Head of caudate nucleus (tissue), 42 donors: Measurements from ENCODE around the gene KRT27.

Experiments used
- DNase-seq, 42 donors: peaks; one replicate each; pipeline versions ENCODE4 v3.0.0 to v3.0.0-alpha.2; 2020 to 2021; ENCODE audit warnings: mixed read lengths in 7 of 42
- intact Hi-C: fragments of 100-400 bp; cut with DNase I; formaldehyde crosslinking; loops from one replicate; pipeline ENCODE4 v1.15.0; 2022

The KRT27 gene

DNA sequence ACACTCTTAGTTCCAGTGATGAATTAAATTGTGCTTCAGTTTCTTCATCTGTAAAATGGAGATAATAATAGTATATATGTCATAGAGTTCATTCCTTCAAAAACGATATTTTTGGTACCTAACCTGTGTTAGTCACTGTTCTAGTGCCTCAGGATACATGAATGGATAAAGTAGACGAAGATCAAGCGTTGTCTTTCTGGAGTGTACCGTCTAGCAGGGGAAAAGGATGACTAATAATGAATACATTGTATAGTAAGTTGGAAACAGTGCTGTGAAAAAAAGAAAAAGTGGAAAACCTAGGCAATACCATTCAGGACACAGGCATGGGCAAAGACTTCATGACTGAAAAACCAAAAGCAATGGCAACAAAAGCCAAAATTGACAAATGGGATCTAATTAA lies 31.5 kb upstream of the KRT27 start:
- intact Hi-C loops, result no loop called here
- no peak for DNase-seq

DNA sequence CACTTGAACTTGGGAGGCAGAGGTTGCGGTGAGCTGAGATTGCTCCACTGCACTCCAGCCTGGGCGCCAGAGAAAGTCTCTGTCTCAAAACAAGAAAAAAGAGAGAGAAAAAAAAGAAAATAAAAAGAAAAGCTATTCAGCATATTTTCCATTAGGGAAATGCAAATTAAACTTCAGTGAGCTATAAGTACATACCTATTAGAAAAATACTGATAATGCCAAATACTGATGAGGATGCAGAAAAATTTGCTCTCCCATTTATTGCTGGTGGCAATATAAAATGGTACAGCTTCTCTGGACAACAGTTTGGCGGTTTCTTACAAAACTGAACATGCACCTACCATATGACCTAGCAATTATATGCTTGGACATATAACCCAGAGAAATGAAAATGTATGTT lies 30.3 kb upstream of the KRT27 start:
- DNase-seq, result no peak
- intact Hi-C loops, result no loop called here

DNA sequence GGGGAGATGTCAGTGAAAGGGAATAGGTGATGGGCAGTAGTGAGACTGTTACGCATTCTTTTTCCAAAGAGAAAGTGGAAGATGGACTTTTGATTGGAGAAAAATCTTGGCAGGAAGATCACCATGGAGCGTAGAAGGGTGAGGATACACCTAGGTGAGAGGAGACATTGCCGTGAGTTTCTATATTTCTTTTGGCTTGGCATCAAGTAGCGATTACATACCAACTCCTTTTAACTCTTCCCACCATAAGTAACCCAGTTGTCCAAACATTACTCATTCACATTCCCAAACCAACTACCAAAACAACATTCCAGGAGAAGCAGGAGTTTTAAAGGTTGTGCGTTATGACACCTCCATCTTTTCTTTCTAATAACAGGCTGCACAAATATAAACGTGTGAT lies 28.1 kb upstream of the KRT27 start:
- intact Hi-C loops, result no loop called here
- no peak for DNase-seq

DNA sequence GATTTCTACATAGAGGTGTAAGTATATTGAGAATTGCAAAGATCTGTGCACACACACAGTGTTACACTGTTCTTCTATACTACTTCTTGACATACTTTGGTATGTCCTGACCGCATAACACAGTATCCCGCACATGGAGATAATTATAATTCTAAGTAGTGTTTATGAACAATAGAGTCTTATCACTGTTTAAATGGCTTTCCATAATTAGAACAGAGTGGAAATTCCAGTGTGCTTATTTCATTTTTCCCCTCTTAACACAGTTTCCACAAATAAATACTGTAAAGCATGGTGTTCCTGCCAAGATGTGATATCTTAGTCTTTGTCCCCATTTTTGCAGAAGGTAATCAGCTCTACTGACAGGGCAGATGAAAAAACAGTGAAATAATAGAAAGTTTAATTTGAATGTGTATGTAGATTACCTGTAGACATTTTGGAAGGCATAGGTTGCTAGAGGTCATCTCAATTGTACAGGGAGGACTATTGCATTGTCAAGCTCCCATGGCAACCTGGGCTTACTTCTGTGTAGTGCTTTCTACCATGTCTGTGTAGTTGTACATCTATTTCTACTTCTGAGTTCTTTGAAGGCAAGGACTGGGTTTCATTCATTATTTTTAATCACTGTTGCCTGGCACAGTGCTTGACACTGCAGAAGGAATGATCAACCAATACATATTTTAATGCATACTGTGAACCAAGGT lies 27.5 kb upstream of the KRT27 start:
- intact Hi-C loops, result no loop called here

DNA sequence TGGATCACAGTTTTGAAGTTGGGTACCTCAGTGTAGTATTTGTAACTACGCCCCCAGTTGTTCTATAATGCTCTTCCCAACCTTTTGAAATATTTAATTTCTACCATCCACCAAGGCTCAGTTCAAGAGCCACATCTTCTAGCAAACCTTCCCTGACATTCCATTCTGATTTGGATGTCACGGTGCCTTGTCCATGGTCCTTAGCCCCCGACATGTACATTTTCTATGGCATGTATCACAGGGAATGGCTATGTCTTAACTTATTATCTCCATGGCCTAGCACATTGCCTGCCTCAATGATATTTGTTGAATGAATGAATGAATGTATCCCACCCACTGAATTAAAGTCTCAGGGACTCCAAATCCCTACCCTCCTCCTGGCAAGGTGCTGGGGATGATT lies 23.8 kb upstream of the KRT27 start:
- intact Hi-C loops, result no loop called here
- DNase-seq, result no peak

More for the DNA sequence above, 27.5 kb upstream of the KRT27 start:
- no peak for DNase-seq

DNA sequence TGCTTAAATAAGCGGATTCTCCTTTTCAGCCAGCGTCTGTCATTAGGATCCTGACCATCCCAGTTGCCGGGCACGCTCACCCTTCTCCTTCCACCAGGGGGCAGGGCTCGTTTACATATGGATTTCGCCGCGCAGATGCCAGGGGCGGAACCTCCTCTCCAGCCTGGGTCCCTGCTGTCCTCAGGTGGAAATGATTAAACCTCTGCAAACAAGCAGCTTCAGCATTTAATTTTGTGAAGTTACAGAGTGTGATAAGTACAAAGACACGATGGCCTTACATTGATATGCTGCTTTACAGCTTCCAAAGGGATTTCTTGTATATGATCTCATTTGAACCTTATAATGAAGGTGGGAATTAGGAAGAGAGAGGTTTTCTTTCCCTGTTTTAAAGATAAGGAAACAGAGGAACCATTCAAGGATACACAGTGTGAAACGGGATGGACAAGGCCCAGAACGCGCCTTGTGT lies 21.3 kb upstream of the KRT27 start:
- intact Hi-C loops, result no loop called here
- DNase-seq, result peak; percentile 28 to 82 (median 63)

DNA sequence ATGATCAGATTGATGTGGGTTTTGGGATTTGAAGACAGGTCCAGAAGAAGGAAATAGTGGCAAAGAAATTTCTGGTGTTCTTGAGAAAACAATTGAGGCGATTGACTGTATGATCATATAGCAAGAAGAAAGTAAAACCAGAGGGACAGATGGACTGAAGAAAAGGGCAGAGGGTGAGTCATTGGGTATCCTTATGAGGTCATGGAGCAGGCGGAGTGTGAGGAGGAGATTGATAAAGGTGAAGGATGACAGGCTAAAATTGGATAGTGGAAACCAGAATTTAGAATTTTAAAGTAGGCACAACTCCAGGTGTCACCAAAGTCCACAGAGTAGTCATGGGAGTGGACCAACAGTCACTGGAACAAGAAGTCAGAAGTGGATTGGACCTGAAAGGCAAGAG lies 18.8 kb upstream of the KRT27 start:
- intact Hi-C loops, result no loop called here
- no peak for DNase-seq

DNA sequence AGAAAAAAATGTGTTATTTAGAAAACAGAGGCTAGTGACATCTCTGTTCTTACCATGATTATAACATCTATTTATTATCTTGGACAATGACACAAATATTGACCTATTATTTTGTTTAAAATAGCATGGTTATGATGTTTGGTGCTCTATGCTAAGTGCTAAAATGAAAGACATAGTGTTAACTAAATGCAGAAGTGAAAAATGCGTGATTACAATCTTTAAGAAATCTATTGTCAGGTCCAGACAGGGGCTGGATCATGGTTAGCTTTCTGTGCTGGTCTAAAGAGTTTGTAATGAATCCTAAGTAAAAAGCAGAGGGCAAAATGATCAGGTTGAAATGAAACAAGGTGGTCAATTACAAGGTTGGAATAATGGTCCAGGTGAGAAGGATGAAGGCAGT lies 18.0 kb upstream of the KRT27 start:
- DNase-seq, result no peak
- intact Hi-C loops, result no loop called here

DNA sequence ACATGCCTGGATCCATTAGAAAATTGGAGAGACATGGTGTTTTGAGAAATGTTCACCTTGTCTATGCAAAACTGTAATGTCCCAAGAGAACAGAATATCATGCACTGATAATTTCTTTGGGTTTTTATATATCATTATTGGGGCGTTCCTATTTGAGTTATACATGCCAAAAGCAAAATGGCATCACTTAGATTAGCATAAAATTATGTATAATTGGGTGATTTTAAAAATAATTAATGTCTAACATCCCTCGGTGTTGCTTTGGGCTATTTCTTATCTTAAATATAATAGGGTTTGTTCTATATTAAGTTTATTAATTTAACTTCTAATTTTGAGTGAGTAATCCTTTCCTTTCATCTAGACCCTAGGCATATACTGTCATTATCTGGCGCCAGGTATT lies 17.5 kb upstream of the KRT27 start, which contains the start of gene KRT28:
KRT28 (minus strand) TSS at position 101 of the 400 bp plus-strand sequence; CDS start at position 35, 66 bp downstream.
- intact Hi-C loops, result no loop called here
- no peak for DNase-seq

DNA sequence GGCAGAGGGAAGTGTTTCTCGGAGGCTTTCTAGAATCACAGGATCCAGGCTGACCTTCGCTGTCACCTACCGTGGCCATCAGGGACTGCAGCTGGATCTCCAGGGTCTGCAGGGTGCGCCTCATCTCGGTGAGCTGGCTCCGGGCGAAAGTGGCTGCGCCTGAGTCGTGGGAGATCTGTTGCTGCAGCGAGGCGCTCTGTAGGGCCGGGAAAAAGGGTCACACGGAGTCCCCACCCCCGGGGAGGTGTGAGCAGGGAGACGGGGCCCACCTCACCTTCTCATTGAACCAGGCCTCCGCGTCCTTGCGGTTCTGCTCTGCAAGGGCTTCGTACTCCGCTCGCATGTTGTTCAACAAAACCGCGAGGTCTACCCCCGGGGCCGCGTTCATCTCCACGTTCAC lies 14.5 kb upstream of the KRT27 start:
- intact Hi-C loops, result no loop called here
- DNase-seq, result no peak

DNA sequence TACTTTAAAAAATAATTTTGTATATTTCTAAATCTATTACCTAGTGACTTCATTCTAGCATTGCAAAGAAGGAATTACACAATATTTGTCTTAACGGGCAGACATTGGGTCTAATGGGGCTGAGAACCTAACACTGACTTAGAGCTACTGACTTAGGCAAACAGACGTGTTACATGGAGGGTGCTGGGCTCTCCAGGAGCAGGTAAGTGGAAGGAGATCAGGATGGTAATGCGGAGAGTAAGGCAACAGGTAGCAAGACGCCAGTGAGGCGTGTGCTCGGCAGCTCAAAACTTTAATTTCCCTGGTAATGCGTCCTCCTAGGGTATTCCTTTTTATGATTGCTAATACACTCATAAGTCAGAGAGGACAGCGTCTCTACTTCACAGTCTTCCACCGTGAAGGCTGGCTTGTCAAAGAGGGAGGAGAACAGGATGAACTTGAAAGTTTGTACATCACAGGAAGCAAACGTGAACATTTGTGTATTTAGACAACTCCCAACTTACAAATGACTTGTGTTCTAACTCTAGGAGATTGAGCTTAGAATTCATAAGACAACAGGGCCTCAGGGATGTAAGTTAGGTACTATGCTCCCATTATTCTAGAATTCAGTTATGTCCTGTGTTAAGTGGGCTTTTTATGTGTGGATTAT lies 12.8 kb upstream of the KRT27 start:
- no peak for DNase-seq
- intact Hi-C loops, result no loop called here

DNA sequence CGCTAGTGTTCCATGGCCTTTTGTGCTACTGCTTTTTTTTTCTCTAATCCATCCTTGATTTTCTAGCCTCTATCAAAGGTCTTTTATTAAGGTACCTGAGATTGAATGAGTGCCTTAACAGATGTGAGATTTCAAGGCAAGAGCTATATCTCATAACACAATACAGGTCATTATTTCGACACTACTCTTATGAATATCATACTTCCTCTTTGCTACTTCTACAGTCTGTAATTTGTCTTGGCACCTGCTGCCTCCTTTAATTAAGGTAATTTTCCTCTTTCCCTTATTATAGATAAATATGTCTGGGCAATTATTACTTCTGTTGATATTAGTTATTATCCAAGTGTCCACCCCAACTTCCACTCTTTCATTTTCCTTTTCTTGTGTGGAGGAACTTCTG lies 12.1 kb upstream of the KRT27 start:
- no peak for DNase-seq
- intact Hi-C loops, result no loop called here

DNA sequence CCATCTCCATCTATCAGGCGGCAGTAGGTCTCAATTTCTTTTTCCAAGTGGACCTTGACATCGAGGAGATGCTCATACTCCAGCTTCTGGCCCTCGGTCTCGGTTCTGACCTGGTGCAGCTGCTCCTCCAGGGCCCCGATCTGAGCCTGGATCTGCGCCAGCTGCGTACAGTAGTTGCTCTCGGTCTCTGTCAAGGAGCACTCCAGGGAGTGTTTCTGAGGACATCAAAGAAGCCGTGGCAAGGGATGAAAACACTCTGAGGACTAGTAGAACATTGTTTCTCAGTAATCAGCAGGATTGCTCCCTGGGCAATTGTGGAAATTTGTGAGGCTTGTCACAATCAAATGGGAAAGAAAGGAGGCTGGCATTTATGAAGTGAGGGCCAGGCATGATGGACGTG lies 11.5 kb upstream of the KRT27 start:
- intact Hi-C loops, result no loop called here
- no peak for DNase-seq

DNA sequence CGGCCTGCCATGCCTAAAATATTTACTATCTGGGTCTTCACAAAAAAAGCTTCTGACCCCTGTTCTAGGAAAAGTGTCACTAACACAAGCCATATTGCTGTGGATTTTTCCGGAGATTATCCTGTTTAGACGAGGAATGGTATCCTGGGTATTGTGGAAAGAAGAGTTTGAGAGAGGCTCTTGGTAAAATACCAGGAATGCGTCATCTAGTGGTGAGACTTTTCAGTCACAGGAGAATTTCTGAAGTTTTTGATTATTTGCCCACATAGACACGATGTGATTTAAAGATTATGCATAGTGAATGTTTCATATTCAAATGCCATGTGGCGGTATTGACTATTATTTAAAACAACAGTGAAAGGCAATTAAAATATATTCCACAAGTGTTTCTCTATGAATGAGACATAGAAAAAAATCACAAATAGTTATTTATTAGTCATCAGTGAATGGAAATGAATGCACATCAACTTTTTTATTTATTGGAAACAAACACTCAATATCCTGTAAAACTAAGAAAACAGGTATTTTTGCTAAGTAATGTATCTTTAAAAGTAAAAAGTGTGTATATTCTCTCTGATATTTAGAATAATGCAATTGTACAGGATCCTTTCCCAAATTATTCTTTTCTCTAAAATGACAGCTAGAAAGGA lies 9.6 kb upstream of the KRT27 start:
- DNase-seq, result no peak
- intact Hi-C loops, result no loop called here

DNA sequence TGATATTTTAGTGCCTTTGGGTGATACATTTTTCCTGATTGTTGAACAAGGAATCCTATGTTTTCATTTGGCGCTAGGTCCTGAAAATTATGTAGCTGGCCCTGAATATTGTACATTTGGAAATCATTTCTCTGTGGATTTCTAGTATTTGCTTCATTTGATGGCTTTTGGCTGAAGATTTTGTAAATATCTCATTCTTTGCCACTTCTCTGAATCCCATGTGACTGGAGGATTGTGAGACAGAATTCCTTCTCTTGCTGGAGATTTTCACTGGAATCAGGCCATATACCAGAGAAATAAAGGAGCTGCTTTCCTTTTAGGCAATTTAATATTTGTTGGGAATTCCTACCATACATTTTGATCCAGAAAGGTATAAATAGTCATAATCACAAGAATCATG lies 8.8 kb upstream of the KRT27 start:
- no peak for DNase-seq
- intact Hi-C loops, result no loop called here

DNA sequence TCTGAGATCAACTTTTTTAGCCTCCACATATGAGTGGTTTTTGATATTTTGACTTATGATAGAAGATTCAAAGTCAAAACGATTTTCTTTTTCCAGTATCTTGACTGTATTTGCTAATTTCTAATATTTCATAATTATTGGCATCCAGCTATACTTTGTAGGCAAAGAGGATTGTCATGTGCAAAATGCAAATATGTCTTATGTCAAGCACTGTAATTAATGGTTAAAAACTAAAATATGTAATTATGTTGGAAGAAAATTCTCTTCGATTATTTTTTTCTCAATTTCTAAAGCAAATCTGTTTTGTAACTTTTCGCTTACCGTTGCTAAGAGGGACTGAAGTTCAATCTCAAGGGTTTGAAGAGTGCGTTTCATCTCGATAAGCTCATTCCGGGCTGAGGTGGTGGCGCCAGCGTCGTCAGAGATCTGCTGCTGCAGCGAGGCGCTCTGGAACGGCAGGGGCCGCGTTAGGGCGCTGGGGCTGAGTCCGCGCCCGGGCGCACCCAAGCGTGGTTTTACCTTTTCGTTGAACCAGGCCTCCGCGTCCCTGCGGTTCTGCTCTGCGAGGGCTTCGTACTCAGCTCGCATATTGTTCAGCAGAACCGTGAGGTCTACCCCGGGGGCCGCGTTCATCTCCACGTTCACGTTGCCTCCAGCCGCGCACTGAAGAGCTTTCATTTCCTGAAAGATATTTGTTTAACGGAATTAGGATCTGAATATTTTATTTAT lies 3.0 kb downstream of the KRT27 start:
- peak in 27 of 42 donors; percentile 8 to 66 (median 43) for DNase-seq
- intact Hi-C loops, result no loop called here

DNA sequence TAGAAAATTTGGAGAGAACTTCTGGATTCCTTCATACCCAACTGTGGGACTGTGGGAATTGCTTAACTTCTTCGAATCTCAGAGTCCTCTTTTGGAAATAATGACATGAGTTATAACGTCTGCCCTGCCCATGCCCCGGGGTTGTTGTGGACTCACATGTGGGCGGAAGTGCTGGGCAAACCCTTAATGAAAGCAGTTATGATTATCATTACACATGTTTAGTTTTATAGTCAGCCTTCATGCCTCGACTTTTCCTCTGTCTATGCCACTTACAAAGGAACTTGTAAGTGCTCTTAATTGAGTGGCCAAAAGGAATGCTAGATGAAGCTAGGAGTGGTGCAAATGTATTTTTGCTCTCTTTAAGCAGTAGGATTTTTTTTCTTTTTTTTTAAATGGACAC lies 3.9 kb downstream of the KRT27 start:
- intact Hi-C loops, result no loop called here
- no peak for DNase-seq

DNA sequence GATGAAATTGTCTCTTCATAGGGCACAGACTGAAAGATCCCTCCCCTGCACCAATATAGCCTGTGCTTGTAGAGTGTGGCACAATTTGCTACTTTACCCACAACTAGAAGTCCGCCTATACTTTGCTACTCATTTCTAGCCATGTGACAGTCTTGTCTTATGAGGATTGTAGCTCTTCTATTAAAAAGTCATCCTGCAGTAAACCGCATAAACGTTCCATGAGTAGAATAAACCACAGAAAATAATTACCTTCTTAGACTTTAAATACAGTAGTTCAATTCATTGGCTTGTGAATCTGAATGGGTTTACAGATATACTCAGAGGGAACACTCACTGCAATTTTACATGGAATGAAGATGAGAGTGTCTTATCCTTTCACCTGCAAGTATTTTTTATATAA lies 4.4 kb downstream of the KRT27 start:
- intact Hi-C loops, result no loop called here

DNA sequence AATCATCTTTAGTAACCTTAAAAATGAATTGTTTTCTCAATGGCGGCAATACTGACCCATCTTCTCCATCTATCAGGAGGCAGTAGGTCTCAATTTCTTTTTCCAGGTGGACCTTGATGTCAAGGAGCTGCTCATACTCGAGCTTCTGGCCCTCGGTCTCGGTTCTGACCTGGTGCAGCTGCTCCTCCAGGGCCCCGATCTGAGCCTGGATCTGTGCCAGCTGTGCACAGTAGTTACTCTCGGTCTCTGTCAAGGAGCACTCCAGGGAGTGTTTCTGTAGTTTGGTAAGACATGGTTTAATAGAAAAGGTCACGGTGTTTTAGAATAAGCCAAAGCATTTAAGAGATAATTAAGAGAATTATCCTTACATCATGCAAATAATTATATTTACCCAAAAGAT lies 4.9 kb downstream of the KRT27 start:
- DNase-seq, result no peak
- intact Hi-C loops, result no loop called here

More for the DNA sequence above, 4.4 kb downstream of the KRT27 start:
- DNase-seq, result no peak

DNA sequence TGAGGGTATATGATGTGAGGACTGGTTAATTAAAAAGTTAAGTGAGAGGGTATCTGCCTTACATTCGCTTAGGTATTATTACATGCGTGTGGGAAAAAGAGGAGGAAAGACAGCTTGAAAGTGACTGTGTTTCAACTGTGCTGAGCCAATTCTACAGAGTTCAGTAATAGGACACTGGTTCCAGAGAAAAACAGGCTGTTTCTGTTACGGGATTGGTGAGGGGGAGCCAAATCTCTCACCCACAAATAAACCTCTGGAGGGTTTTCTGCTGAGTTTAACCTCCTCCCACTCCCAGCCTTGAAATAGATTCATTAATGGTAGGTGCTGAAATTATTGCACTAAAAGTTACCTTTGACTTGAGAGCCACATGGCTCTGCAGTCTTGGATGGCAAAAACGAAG lies 6.4 kb downstream of the KRT27 start:
- peak in 1 of 42 donors; percentile 4 for DNase-seq
- intact Hi-C loops, result no loop called here
